Fibroblast of gingiva (primary cell): ENCODE results near the gene BACH2.
A peak's percentile ranks its signal among the peaks of the same experiment; 100 is the strongest.
"Not testable (repeated sequence)": the region's sequence is repeated elsewhere in the genome, so short reads cannot be mapped to it uniquely, and the experiment has no call there.

Experiments used
- DNase-seq: peaks from one replicate; pipeline ENCODE4 v3.0.0-alpha.2; 2011; ENCODE audit warnings: low read depth

The BACH2 gene

GRCh38 chr6:90301816-90302215 is 5.2 kb upstream of the BACH2 start:
- DNase-seq, result no peak

- no peak for DNase-seq
Measured at GRCh38 chr6:90298459-90299053, 1.9 kb upstream of the BACH2 start.

- no peak for DNase-seq
Measured at GRCh38 chr6:90297867-90298381, 1.3 kb upstream of the BACH2 start.

GRCh38 chr6:90297115-90297866 is 648 bp upstream of the BACH2 start:
- no peak for DNase-seq

GRCh38 chr6:90295854-90296340 is 746 bp downstream of the BACH2 start:
- DNase-seq, result peak; percentile 56

- no peak for DNase-seq
Measured at GRCh38 chr6:90294989-90295853, 1.4 kb downstream of the BACH2 start.

- DNase-seq, result no peak
Measured at GRCh38 chr6:90294614-90294988, 2.0 kb downstream of the BACH2 start.

GRCh38 chr6:90294008-90294511 is 2.6 kb downstream of the BACH2 start:
- DNase-seq, result no peak

GRCh38 chr6:90293319-90293953 is 3.2 kb downstream of the BACH2 start:
- DNase-seq, result no peak

GRCh38 chr6:90291565-90291964 is 5.1 kb downstream of the BACH2 start:
- DNase-seq, result no peak

GRCh38 chr6:90290811-90291420 is 5.7 kb downstream of the BACH2 start:
- DNase-seq, result no peak

GRCh38 chr6:90289902-90290301 is 6.7 kb downstream of the BACH2 start:
- DNase-seq, result no peak

- DNase-seq, result no peak
Measured at GRCh38 chr6:90288404-90288803, 8.2 kb downstream of the BACH2 start.

- peak; percentile 14 for DNase-seq
Measured at GRCh38 chr6:90286884-90287488, 9.7 kb downstream of the BACH2 start.

GRCh38 chr6:90285611-90286381 is 10.8 kb downstream of the BACH2 start:
- peak; percentile 85 for DNase-seq

- no peak for DNase-seq
Measured at GRCh38 chr6:90285042-90285481, 11.6 kb downstream of the BACH2 start.

GRCh38 chr6:90284236-90285041 is 12.2 kb downstream of the BACH2 start:
- DNase-seq, result peak; percentile 71

GRCh38 chr6:90282265-90282664 is 14.4 kb downstream of the BACH2 start:
- DNase-seq, result not testable (repeated sequence)

- no peak for DNase-seq
Measured at GRCh38 chr6:90278129-90278528, 18.5 kb downstream of the BACH2 start.
